Testis (tissue), 3 donors: ENCODE measurements around the gene TDRD12. TPM values are rescaled to one million over a fixed set of nuclear protein-coding genes. Genes with fewer than 3 reads are reported as not detected.
"Not testable (repeated sequence)": the region's sequence is repeated elsewhere in the genome, so short reads cannot be mapped to it uniquely, and the experiment has no call there.

Experiments
- DNase-seq: peaks from one replicate; pipeline ENCODE4 v3.0.0-alpha.2; 2019
- H3K27ac ChIP-seq, 2 donors: fragments of 200-600 bp; sonication (generic); one replicate each; pipeline ENCODE4 v1.5.1; 2019
- H3K27me3 ChIP-seq: fragments of 200-600 bp; sonication (generic); one replicate; pipeline ENCODE4 v1.5.1; 2019
- H3K36me3 ChIP-seq: fragments of 200-600 bp; sonication (generic); one replicate; pipeline ENCODE4 v1.5.1; 2017; ENCODE audit warnings: low read depth; ENCODE audit errors: missing control alignments
- H3K4me1 ChIP-seq: fragments of 200-600 bp; sonication (generic); one replicate; pipeline ENCODE4 v1.5.1; 2019
- H3K4me3 ChIP-seq, 2 donors: fragments of 200-600 bp; sonication (generic); one replicate each; pipeline ENCODE4 v1.5.1; 2017 to 2019
- H3K9me3 ChIP-seq: fragments of 200-600 bp; sonication (generic); one replicate; pipeline ENCODE4 v1.5.1; 2017
- POLR2A ChIP-seq: fragments of 450-650 bp; IDR thresholded peaks from one replicate; pipeline ENCODE4 v1.6.1; 2017; ENCODE audit warnings: antibody characterized with exemption, mild to moderate bottlenecking, moderate library complexity
- WGBS, 2 donors: methylation state at CpG; one replicate each; pipeline ENCODE4 v1.1.5; 2018; 5-methylcytosine and 5-hydroxymethylcytosine counted together
- intact Hi-C: fragments of 100-400 bp; cut with DNase I; formaldehyde crosslinking; loops from one replicate; pipeline ENCODE4 v1.15.1; 2023; ENCODE audit warnings: low total_unique reads
- polyA plus RNA-seq: library from polyadenylated mRNA; stranded (reverse); fragments of 350-450 nt; fragmentation: Illumina TruSeq; extraction: RNeasy Lipid Tissue Mini Kit (QIAGEN cat#74804); gene quantifications from one replicate; pipeline ENCODE4 v1.2.3, GENCODE V29; 2014; ENCODE audit warnings: low read depth, low replicate concordance; ENCODE audit not compliant: insufficient read depth
- total RNA-seq, 2 donors: library from RNA; depleted of rRNA; stranded (reverse); fragments of >200 nt; gene quantifications; one replicate each; pipeline ENCODE4 v1.2.3, GENCODE V29; 2016
- TF ChIP-seq, protein P1 (sequence below), 3 experiments: fragments of 450-650 bp in 2 of 3; fragments of 200-600 bp in 1 of 3; sonication (generic) in 1 of 3; IDR thresholded peaks; one replicate each; pipeline ENCODE4 v1.5.1; 2016 to 2019; ENCODE audit warnings: antibody characterized with exemption in 3 of 3, mild to moderate bottlenecking in 2 of 3, moderate library complexity in 1 of 3

TDRD12 gene
- total and polyA plus RNA-seq, 3 donors from 2014 or later, result 24.3 to 33.4 (median 30.6) TPM

DNA sequence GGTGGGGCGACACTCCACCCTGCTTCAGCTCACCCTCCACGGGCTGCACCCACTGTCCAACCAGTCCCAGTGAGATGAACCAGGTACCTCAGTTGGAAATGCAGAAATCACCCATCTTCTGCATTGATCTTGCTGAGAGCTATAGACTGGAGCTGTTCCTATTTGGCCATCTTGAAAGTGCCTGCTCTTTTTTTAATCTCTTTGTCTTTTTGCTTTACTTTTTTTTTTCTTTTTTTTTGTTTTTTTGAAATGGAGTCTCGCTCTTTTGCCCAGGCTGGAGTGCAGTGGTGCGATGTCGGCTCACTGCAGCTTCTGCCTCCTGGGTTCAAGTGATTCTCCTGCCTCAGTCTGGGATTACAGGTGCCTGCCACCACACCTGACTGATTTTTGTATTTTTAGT lies 68.3 kb downstream of the TDRD12 start:
- intact Hi-C loops, DNase-seq: not testable (repeated sequence)
- 93 to 96% methylated on average over 5 of the region's 5 CpGs for WGBS, 2 donors

DNA sequence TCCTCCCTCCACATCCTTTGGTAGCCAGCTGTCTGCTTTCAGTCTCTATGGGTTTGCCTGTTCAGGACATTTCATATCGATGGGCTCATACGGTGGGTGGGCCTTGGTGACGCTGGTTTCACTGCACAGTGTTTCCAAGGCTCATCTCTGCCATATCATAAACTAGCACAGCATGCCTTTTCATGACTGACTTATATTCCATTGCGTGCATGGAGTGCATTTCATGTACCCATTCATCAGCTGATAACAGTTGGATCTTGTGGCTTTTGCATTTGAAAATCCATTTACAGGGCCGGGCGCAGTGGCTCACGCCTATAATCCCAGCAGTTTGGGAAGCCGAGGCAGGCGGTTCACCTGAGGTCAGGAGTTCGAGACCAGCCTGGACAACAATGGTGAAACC lies 69.9 kb downstream of the TDRD12 start:
- Histone ChIP-seq H3K27ac (no peak overlapping the region), H3K4me1 (peaks cover 2% of the 10 kb centered on the region), H3K9me3 (no peaks in the 10 kb centered on the region), H3K36me3 (no peaks in the 10 kb centered on the region), H3K4me3 (no peak overlapping the region), H3K27me3 (no peaks in the 10 kb centered on the region)
- no peak for DNase-seq
- WGBS, 2 donors, result 91 to 95% methylated on average over 7 to 10 of the region's 10 CpGs
- TF ChIP-seq POLR2A, result no peak
- TF ChIP-seq, protein P1, sequence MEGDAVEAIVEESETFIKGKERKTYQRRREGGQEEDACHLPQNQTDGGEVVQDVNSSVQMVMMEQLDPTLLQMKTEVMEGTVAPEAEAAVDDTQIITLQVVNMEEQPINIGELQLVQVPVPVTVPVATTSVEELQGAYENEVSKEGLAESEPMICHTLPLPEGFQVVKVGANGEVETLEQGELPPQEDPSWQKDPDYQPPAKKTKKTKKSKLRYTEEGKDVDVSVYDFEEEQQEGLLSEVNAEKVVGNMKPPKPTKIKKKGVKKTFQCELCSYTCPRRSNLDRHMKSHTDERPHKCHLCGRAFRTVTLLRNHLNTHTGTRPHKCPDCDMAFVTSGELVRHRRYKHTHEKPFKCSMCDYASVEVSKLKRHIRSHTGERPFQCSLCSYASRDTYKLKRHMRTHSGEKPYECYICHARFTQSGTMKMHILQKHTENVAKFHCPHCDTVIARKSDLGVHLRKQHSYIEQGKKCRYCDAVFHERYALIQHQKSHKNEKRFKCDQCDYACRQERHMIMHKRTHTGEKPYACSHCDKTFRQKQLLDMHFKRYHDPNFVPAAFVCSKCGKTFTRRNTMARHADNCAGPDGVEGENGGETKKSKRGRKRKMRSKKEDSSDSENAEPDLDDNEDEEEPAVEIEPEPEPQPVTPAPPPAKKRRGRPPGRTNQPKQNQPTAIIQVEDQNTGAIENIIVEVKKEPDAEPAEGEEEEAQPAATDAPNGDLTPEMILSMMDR (IDR thresholded peaks at IDR 0.05), result no peak
- intact Hi-C loops, result no loop called here

More for the DNA sequence above, 68.3 kb downstream of the TDRD12 start:
- H3K27me3 ChIP-seq, H3K9me3 ChIP-seq, H3K36me3 ChIP-seq, H3K27ac ChIP-seq, H3K4me1 ChIP-seq, H3K4me3 ChIP-seq: not testable (repeated sequence)

DNA sequence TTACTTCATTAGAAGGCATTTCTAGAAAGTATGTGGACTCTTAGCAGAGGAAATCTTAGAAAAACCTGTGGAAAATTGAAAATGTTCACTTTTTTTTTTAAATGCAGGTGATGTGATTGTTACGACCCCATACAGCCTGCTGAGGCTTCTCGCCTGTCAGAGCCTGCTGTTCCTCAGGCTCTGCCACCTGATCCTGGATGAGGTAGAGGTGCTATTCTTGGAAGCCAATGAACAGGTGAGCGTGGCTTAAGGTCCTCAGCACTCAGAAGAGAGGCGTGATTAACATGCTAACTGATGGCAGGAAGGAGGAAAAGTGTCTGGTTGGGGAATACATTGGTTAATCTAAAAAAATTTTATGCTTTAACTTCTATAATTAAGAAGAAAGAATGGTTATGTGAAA lies 78.6 kb downstream of the TDRD12 start:
- intact Hi-C loops, result no loop called here
- H3K4me3 ChIP-seq, result no peak overlapping the region
- H3K4me1 ChIP-seq, result no peaks in the 10 kb centered on the region
- H3K9me3 ChIP-seq, result no peaks in the 10 kb centered on the region
- no peak for TF ChIP-seq POLR2A
- TF ChIP-seq, protein P1 (IDR thresholded peaks at IDR 0.05), result no peak
- H3K27me3 ChIP-seq, result no peaks in the 10 kb centered on the region
- WGBS, 2 donors, result 84 to 93% methylated on average over 4 of the region's 4 CpGs
- H3K36me3 ChIP-seq, result no peaks in the 10 kb centered on the region
- no peak for DNase-seq
- H3K27ac ChIP-seq, result no peak overlapping the region

DNA sequence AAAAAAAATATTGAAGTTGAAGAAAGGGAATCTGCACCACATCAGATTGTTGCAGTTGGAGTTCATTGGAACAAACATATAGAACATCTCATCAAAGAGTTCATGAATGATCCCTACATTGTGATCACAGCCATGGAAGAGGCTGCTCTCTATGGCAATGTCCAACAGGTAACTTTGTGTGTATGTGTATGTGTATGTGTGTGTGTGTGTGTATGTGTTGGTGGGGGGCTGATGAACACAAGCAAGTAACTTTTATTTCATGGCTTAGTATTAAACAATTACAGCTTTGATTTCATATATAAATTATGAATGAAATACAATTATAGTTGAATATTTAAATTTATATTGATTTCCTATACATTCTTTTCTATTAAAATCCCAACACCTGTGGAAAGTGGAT lies 80.6 kb downstream of the TDRD12 start:
- no peak for DNase-seq
- intact Hi-C loops, result no loop called here
- TF ChIP-seq, protein P1 (IDR thresholded peaks at IDR 0.05), result no peak
- no peak for TF ChIP-seq POLR2A
- Histone ChIP-seq H3K36me3 (no peaks in the 10 kb centered on the region), H3K4me1 (no peaks in the 10 kb centered on the region), H3K27ac (no peak overlapping the region), H3K4me3 (no peak overlapping the region), H3K27me3 (no peaks in the 10 kb centered on the region), H3K9me3 (no peaks in the 10 kb centered on the region)

DNA sequence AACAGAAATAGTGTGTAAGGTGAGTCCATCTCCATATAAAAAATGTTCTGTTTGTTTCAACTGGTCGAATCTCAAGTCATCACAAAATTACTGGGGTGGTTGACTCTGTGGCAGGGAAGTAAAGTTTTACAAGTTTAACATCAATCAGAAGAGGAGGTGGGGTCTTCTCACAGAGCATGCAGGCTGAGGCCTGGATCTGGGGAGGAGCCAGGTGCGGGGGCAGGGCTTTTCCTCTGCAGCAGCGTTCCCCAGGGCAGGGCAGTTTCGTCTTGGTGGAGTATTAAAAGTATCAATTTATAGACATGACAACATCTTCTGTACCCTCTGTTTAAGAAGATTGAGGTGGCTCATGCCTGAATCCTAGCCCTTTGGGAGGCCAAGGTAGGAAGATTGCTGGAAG lies 81.2 kb downstream of the TDRD12 start:
- Histone ChIP-seq H3K27me3 (no peaks in the 10 kb centered on the region), H3K36me3 (no peaks in the 10 kb centered on the region), H3K9me3 (no peaks in the 10 kb centered on the region), H3K27ac (no peak overlapping the region), H3K4me3 (no peak overlapping the region), H3K4me1 (no peaks in the 10 kb centered on the region)
- TF ChIP-seq POLR2A, result no peak
- TF ChIP-seq, protein P1 (IDR thresholded peaks at IDR 0.05), result no peak
- DNase-seq, result no peak
- intact Hi-C loops, result no loop called here
- WGBS, 2 donors, result 41 to 58% methylated on average over 4 of the region's 4 CpGs
